ENCODE results near the gene ITPKC. TPM values are rescaled to one million over a fixed set of nuclear protein-coding genes. Genes with fewer than 3 reads are reported as not detected.

The ITPKC gene
- total RNA-seq, 1 donor from 2014 or later: 16.5 TPM

DNA sequence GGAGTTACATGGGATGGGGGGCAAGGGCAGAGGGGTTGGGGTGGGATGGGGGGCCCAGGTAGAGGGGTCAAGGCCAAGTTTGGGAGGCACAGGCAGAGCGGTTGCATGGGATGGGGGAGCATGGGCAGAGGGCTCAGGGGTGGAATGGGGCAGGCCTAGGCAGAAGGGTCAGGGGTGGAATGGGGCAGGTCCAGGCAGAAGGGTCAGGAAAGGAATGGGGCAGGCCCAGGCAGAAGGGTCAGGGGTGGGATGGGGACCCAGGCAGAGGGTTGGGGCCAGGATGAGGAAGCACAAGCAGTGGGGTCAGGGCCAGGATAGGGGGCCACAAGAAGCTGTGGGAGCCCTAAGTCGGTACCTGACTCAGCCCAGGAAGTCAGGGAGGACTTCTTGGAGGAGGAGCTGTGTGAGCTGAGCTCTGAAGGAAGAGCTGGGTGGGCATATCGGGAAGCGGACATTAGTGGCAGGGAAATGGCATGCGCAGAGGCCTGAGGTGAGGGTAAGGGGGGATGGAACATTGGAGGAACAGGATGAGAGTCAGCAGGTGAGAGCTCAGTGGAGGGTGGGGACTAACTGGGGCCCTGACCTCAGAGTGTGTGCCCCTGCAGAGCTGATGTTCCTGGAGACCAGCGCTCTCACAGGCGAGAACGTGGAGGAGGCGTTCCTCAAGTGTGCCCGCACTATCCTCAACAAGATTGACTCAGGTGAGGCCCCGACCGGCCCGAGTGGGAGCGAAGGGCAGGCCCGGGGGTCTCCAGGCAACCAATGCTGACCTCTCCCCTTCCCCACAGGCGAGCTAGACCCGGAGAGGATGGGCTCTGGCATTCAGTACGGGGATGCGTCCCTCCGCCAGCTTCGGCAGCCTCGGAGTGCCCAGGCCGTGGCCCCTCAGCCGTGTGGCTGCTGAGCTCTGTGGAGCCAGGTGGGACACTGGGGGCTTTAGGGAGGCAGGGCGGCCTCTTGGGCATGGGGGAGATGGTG lies 69.4 kb downstream of the ITPKC start:
- peaks cover 4% of the 10 kb centered on the region for H3K4me1 Mint-ChIP-seq (ENCODE audit: low read depth)
- H3K27ac Mint-ChIP-seq (ENCODE audit: unreplicated experiment): no peak overlapping the region
- TF ChIP-seq, protein P1, sequence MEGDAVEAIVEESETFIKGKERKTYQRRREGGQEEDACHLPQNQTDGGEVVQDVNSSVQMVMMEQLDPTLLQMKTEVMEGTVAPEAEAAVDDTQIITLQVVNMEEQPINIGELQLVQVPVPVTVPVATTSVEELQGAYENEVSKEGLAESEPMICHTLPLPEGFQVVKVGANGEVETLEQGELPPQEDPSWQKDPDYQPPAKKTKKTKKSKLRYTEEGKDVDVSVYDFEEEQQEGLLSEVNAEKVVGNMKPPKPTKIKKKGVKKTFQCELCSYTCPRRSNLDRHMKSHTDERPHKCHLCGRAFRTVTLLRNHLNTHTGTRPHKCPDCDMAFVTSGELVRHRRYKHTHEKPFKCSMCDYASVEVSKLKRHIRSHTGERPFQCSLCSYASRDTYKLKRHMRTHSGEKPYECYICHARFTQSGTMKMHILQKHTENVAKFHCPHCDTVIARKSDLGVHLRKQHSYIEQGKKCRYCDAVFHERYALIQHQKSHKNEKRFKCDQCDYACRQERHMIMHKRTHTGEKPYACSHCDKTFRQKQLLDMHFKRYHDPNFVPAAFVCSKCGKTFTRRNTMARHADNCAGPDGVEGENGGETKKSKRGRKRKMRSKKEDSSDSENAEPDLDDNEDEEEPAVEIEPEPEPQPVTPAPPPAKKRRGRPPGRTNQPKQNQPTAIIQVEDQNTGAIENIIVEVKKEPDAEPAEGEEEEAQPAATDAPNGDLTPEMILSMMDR (IDR thresholded peaks at IDR 0.05): no peak
- no peaks in the 10 kb centered on the region for H3K27me3 Mint-ChIP-seq (ENCODE audit: low read depth)
- DNase-seq (ENCODE audit: low spot score): no peak
- H3K4me3 Mint-ChIP-seq (ENCODE audit: unreplicated experiment): no peak overlapping the region
- H3K9me3 Mint-ChIP-seq (ENCODE audit: low read depth): no peaks in the 10 kb centered on the region
- peaks cover 20% of the 10 kb centered on the region for H3K36me3 Mint-ChIP-seq (ENCODE audit: low read depth)

Other genes with a start within 250 kb of the ITPKC start
- 40.9 to 47.8 TPM (median 46.8 TPM) in 3 replicates for gene SHKBP1, start 140.2 kb upstream of the ITPKC start, total RNA-seq
- 161 to 311 TPM (median 163 TPM) in 3 replicates for gene LTBP4, start 115.7 kb upstream of the ITPKC start, total RNA-seq
- 104 to 121 TPM (median 117 TPM) in 3 replicates for gene NUMBL, start 26.5 kb upstream of the ITPKC start, total RNA-seq
- 26.8 to 36.8 TPM (median 29.7 TPM) in 3 replicates for gene COQ8B, start 226 bp upstream of the ITPKC start, total RNA-seq
- 7.4 to 11.3 TPM (median 10.4 TPM) in 3 replicates for gene ACTMAP, start 33.4 kb downstream of the ITPKC start, total RNA-seq
- gene SNRPA, start 34.1 kb downstream of the ITPKC start, total RNA-seq: 34.9 to 64.6 TPM (median 37.0 TPM) in 3 replicates
- 1.4 to 2.6 TPM (median 2.4 TPM) in 3 replicates for gene MIA, start 58.4 kb downstream of the ITPKC start, total RNA-seq
- gene RAB4B, start 61.1 kb downstream of the ITPKC start, total RNA-seq: 19.2 to 23.4 TPM (median 23.2 TPM) in 3 replicates
- 74.6 to 83.1 TPM (median 83.0 TPM) in 3 replicates for gene EGLN2, start 82.1 kb downstream of the ITPKC start, total RNA-seq
- not detected in 3 replicates for gene CYP2A6, start 133.3 kb downstream of the ITPKC start, total RNA-seq
- not detected in 3 replicates for gene CYP2A7, start 165.1 kb downstream of the ITPKC start, total RNA-seq

Data from chondrocyte (in vitro differentiated cells).